Measurements from ENCODE around the gene LOX. TPM values are rescaled to one million over a fixed set of nuclear protein-coding genes. Genes with fewer than 3 reads are reported as not detected.

Gene LOX
- total RNA-seq, 1 experiment from 2014 or later: 0.79 TPM

DNA sequence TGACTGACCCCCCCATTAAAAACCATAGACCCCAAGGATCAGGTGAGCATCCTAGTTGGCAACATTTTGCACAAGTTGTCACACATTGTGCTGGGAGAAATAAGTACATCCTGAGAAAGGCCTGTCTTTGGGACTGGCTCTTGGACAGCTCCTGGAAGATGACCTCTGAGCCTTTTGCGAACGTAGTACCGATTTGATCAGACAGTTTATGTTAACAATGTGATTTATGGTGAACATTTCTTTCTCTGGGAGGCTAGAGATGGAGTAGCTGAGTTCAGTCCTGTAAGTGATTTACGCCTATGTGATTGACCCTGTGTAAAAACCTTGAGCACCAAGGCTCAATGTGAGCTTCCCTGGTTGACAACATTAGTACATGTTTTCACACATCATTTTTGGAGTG, 41.7 kb downstream of the LOX start:
- Histone ChIP-seq H3K4me1 (ENCODE audit: insufficient read depth, low read length) (no peaks in the 10 kb centered on the region), H3K79me1 (ENCODE audit: insufficient read depth, low read depth, low read length, poor library complexity, severe bottlenecking) (no peaks in the 10 kb centered on the region), H2BK12ac (ENCODE audit: insufficient read length, low read depth, low read length) (no peak overlapping the region), H3K14ac (ENCODE audit: insufficient read depth, low read length) (no peak overlapping the region), H3K27ac (ENCODE audit: insufficient read length, low read depth, low read length) (no peak overlapping the region), H2BK120ac (ENCODE audit: low read depth, low read length, poor library complexity, severe bottlenecking) (no peak overlapping the region), H3K23me2 (ENCODE audit: insufficient read length, low read depth, low read length, poor library complexity, severe bottlenecking) (no peaks in the 10 kb centered on the region), H2AFZ (ENCODE audit: low read length) (no peak overlapping the region), H3K4ac (ENCODE audit: low read depth, low read length) (no peak overlapping the region), H2BK15ac (ENCODE audit: low read depth, low read length) (no peak overlapping the region), H3K18ac (ENCODE audit: insufficient read length, low read depth, low read length) (no peak overlapping the region), H2BK20ac (ENCODE audit: low read depth, low read length, poor library complexity, severe bottlenecking) (no peak overlapping the region), H3K56ac (ENCODE audit: insufficient read length, low read depth, low read length) (no peak overlapping the region), H4K5ac (ENCODE audit: insufficient read length, low read depth, low read length) (no peak overlapping the region), H3K79me2 (ENCODE audit: insufficient read depth, low read length) (no peaks in the 10 kb centered on the region), H3K9ac (ENCODE audit: extremely low read depth, insufficient read length, low read length) (no peak overlapping the region), H2AK5ac (ENCODE audit: insufficient read length, low read length) (no peak overlapping the region), H3K4me2 (ENCODE audit: insufficient read depth, insufficient read length, low read length) (no peak overlapping the region), H4K91ac (ENCODE audit: insufficient read length, low read depth, low read length) (no peak overlapping the region), H3T11ph (ENCODE audit: low read length) (no peak overlapping the region), H4K20me1 (ENCODE audit: control insufficient read depth, insufficient read depth, insufficient read length) (no peaks in the 10 kb centered on the region), H3K9me3 (ENCODE audit: control insufficient read depth, low read depth, low read length) (no peaks in the 10 kb centered on the region), H4K8ac (replicated peaks; ENCODE audit: insufficient read length, low read depth, low read length) (no peak overlapping the region), H3K27me3 (ENCODE audit: insufficient read depth, low read length) (no peaks in the 10 kb centered on the region), H3K23ac (ENCODE audit: insufficient read length, low read depth, low read length) (no peak overlapping the region), H2BK5ac (ENCODE audit: insufficient read length, low read length) (no peak overlapping the region)
- no peak overlapping the region for H3K4me3 Mint-ChIP-seq
- H3K27ac Mint-ChIP-seq: no peak overlapping the region; a peak in 1 of 7 replicates
- no peaks in the 10 kb centered on the region for H3K27me3 Mint-ChIP-seq (ENCODE audit: low read depth)
- H3K9me3 Mint-ChIP-seq: no peaks in the 10 kb centered on the region; a peak in 1 of 5 replicates
- peaks cover 0 to 4% (median 0%) of the 10 kb centered on the region in 3 experiments; a peak in 3 of 7 replicates for H3K36me3 Mint-ChIP-seq (ENCODE audit: insufficient read depth in 1 of 3, low read depth in 3 of 3)
- WGBS (ENCODE audit: extremely low coverage, insufficient read length, low lambda C conversion rate): no CpG with 5 or more reads among the region's 4 CpGs
- no peak for TF ChIP-seq CTCF (conservative IDR thresholded peaks at IDR 0.05)
- DNase-seq: no peak
- H3K4me1 Mint-ChIP-seq: no peaks in the 10 kb centered on the region
